Left lung (tissue), 10 donors: ENCODE data around the gene FAM149B1. TPM values are rescaled to one million over a fixed set of nuclear protein-coding genes. Genes with fewer than 3 reads are reported as not detected.

ENCODE experiments used
- ATAC-seq: fragments of 200-7000 bp; cut with Tn5 transposase; one replicate; pipeline ENCODE4 v1.9.1; 2020; ENCODE audit warnings: moderate library complexity
- DNase-seq, 4 donors: peaks; one replicate each; pipeline ENCODE4 v3.0.0-alpha.2; 2013 to 2020
- H3K27ac ChIP-seq, 2 donors: fragments of 200-600 bp; sonication (generic) in 1 of 2; one replicate each; pipeline versions ENCODE4 v1.5.0 to v1.8.0; 2020 to 2021
- H3K27me3 ChIP-seq, 2 donors: fragments of 200-600 bp; sonication (generic) in 1 of 2; one replicate each; pipeline versions ENCODE4 v1.5.0 to v1.8.0; 2020 to 2021
- H3K36me3 ChIP-seq, 2 donors: fragments of 200-600 bp; sonication (generic) in 1 of 2; one replicate each; pipeline versions ENCODE4 v1.5.0 to v1.8.0; 2020 to 2021
- H3K4me1 ChIP-seq, 2 donors: fragments of 200-600 bp; one replicate each; pipeline ENCODE4 v1.8.0; 2021
- H3K4me3 ChIP-seq, 2 donors: fragments of 200-600 bp; sonication (generic) in 1 of 2; one replicate each; pipeline versions ENCODE4 v1.5.0 to v1.8.0; 2020 to 2021; ENCODE audit warnings: mild to moderate bottlenecking in 1 of 2
- H3K9me3 ChIP-seq, 2 donors: fragments of 200-600 bp; sonication (generic) in 1 of 2; one replicate each; pipeline versions ENCODE4 v1.5.0 to v1.8.0; 2020 to 2021
- intact Hi-C, 2 donors: fragments of 100-400 bp; cut with DNase I; formaldehyde crosslinking; loops; one replicate each; pipeline versions ENCODE4 v1.11.2 to v1.14.2; 2022
- polyA plus RNA-seq, 6 donors: library from polyadenylated mRNA; unstranded; fragments of 120-200 nt; gene quantifications; one replicate each; pipeline ENCODE4 v1.2.1, GENCODE V29; 2013; ENCODE audit not compliant: insufficient read length in 6 of 6
- total RNA-seq, 2 donors: library from RNA; stranded (reverse); fragmentation: NEBNext Ultra II Directional; extraction: Animal tissue kit (Norgen Biotek cat#: 25700); gene quantifications; one replicate each; pipeline ENCODE4 v1.2.1, GENCODE V29; 2021
- TF ChIP-seq, protein P1 (sequence below), 2 donors: fragments of 200-600 bp; sonication (generic) in 1 of 2; IDR thresholded peaks; one replicate each; pipeline versions ENCODE4 v1.5.0 to v1.8.0; 2021; ENCODE audit warnings: antibody characterized with exemption in 2 of 2
- donor health status: DM: no; HTN: yes; CAD: no.
- donor health status: DM: no; HTN: no; CAD: no.

FAM149B1 gene
- total and polyA plus RNA-seq, 8 donors, result 20.4 to 58.8 (median 49.8) TPM

DNA sequence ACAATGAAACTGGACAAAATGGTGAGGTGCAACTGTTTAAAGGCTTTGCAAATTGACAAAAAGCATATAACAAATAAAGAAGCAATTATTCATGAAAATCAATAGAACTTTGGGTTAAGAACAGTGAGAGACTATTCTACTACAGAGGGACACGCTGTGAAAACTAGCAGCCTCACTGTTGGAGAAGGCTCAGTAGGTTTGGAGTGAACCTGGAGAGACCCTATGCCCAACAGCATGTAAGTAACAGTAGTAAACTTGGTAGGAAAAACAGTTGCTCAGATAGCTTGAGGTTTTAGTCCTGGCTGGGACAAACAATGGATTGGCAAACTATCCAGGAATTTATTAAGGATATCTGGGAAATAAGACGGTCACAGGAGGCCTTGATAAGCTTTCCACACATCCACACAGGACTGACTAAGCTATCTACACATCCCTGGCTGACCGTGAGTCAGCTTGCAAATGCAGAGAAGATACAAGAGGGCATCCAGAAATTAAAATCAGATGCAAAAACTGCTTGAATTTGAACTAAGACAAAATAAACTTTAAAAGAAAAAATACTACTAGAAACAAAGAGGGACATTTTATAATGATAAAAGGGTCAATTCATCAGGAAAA lies 15.9 kb downstream of the FAM149B1 start:
- H3K27me3 ChIP-seq, result no peaks in the 10 kb centered on the region
- DNase-seq (no peak), ATAC-seq (no peak)
- intact Hi-C loops, result no loop called here
- TF ChIP-seq, protein P1, sequence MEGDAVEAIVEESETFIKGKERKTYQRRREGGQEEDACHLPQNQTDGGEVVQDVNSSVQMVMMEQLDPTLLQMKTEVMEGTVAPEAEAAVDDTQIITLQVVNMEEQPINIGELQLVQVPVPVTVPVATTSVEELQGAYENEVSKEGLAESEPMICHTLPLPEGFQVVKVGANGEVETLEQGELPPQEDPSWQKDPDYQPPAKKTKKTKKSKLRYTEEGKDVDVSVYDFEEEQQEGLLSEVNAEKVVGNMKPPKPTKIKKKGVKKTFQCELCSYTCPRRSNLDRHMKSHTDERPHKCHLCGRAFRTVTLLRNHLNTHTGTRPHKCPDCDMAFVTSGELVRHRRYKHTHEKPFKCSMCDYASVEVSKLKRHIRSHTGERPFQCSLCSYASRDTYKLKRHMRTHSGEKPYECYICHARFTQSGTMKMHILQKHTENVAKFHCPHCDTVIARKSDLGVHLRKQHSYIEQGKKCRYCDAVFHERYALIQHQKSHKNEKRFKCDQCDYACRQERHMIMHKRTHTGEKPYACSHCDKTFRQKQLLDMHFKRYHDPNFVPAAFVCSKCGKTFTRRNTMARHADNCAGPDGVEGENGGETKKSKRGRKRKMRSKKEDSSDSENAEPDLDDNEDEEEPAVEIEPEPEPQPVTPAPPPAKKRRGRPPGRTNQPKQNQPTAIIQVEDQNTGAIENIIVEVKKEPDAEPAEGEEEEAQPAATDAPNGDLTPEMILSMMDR (IDR thresholded peaks at IDR 0.05), result no peak
- H3K9me3 ChIP-seq, result no peaks in the 10 kb centered on the region
- H3K4me3 ChIP-seq, result no peak overlapping the region
- H3K36me3 ChIP-seq, result peaks cover 0 to 45% of the 10 kb centered on the region in 2 donors
- H3K4me1 ChIP-seq, result no peaks in the 10 kb centered on the region
- H3K27ac ChIP-seq, result no peak overlapping the region

- Histone ChIP-seq H3K4me1 (no peaks in the 10 kb centered on the region), H3K27me3 (no peaks in the 10 kb centered on the region)
Observed at GRCh38 chr10:73186266-73186665, 18.3 kb downstream of the FAM149B1 start.

DNA sequence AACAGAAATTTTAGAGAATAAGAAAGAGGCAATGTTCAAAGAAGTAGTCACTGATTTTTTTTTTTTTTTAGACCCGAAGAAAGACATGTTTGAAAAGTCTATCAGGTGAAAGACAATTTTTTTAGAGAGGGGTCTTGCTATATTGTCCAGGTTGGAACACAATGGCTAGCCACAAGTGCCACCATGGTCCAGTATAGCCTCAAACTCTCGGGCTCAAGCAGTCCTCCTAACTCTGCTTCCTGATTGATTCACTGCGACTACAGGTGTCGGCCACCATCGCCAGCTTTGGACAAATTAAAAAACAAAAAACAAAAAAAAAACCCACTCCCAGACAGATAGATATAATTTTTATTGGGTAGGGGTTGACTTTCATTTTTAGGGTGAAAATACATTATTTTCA lies 22.3 kb downstream of the FAM149B1 start:
- Histone ChIP-seq H3K4me3 (no peak overlapping the region), H3K27ac (no peak overlapping the region), H3K27me3 (no peaks in the 10 kb centered on the region), H3K9me3 (no peaks in the 10 kb centered on the region), H3K4me1 (no peaks in the 10 kb centered on the region), H3K36me3 (peaks cover 0 to 25% of the 10 kb centered on the region in 2 donors)
- DNase-seq, result no peak
- intact Hi-C loops, result no loop called here
- ATAC-seq, result no peak
- TF ChIP-seq, protein P1 (IDR thresholded peaks at IDR 0.05), result no peak

More at GRCh38 chr10:73186266-73186665, 18.3 kb downstream of the FAM149B1 start:
- intact Hi-C loops, result no loop called here
- peaks cover 0 to 22% of the 10 kb centered on the region in 2 donors for H3K36me3 ChIP-seq
- H3K4me3 ChIP-seq, result no peak overlapping the region
- H3K9me3 ChIP-seq, result no peaks in the 10 kb centered on the region
- H3K27ac ChIP-seq, result no peak overlapping the region
- TF ChIP-seq, protein P1 (IDR thresholded peaks at IDR 0.05), result no peak
- DNase-seq (no peak), ATAC-seq (no peak)

- TF ChIP-seq, protein P1 (IDR thresholded peaks at IDR 0.05), result no peak
- H3K27me3 ChIP-seq, result no peaks in the 10 kb centered on the region
- H3K4me3 ChIP-seq, result no peak overlapping the region
- ATAC-seq (no peak), DNase-seq (no peak)
- peaks cover 0 to 20% of the 10 kb centered on the region in 2 donors for H3K36me3 ChIP-seq
- H3K4me1 ChIP-seq, result no peaks in the 10 kb centered on the region
- intact Hi-C loops, result no loop called here
- H3K27ac ChIP-seq, result no peak overlapping the region
- H3K9me3 ChIP-seq, result no peaks in the 10 kb centered on the region
Observed at GRCh38 chr10:73205081-73205480, 37.2 kb downstream of the FAM149B1 start.

DNA sequence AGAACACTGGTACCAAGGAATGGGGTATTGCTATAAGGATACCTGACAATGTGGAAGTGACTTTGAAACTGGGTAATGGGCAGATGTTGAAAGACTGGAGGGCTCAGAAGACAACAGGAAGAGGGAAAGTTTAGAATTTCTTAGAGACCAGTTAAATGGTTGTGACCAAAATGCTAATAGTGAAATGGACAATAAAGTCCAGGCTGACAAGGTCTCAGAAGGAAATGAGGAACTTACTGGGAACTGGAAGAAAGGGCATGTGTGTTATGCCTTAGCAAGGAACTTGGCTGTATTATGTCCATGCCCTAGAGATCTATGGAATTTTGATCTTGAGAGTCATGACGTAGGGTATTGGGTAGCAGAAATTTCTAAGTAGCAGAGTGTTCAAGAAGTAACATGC lies 38.0 kb downstream of the FAM149B1 start:
- TF ChIP-seq, protein P1 (IDR thresholded peaks at IDR 0.05), result no peak
- no peaks in the 10 kb centered on the region for H3K27me3 ChIP-seq
- no peak overlapping the region for H3K27ac ChIP-seq
- H3K36me3 ChIP-seq, result peaks cover 0 to 27% of the 10 kb centered on the region in 2 donors
- ATAC-seq (peak; percentile 43), DNase-seq (no peak)
- H3K4me3 ChIP-seq, result no peak overlapping the region
- intact Hi-C loops, result no loop called here
- no peaks in the 10 kb centered on the region for H3K4me1 ChIP-seq
- H3K9me3 ChIP-seq, result no peaks in the 10 kb centered on the region
